SK-N-DZ (cell line): Measurements from ENCODE around the gene PRR15.

Experiments
- DNase-seq: peaks from one replicate; pipeline ENCODE4 v3.0.0-alpha.2; 2015; ENCODE audit warnings: low spot score

PRR15 gene

DNA sequence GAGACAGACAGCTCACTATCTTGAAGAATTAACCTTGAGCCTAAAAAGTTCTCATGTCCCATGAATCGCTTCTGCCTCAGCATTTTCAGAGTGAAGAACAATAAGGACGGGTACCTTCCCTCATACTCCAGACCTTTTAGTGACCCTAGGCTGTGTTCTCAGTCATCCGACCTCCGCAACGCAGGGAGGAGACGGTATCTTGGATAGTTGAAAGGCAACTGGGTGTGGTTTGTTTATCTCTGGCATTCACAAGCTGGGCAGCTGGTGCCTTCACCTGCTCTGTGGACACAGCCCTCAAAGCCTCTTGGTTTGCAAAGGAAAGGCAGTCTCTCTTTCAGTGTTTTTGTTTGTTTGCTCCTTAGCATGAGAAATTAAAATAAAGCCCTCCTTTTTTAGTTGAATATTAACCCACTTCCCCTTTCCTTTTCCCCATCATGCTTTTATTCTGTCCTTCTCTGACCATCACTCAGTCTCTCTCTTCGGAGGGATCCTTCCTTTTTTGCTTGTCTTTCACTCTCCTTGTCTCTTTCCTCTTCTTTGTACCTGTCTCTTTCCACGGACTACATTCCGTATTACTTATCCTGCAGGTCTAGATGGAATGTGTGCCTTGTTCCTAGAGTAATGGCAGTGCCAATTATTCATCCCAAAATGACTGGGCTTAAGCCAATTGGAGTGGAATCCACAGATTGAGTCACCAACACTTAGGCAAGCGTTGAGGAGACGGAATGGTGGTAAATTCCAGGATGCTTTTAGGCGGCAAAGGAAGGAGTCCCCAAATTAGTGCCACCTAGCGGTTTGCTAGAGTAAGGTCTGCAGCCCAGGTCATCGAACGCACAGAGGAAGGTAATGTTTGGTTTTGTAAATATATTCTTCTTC is 45.8 kb downstream of the PRR15 start:
- no peak for DNase-seq

DNA sequence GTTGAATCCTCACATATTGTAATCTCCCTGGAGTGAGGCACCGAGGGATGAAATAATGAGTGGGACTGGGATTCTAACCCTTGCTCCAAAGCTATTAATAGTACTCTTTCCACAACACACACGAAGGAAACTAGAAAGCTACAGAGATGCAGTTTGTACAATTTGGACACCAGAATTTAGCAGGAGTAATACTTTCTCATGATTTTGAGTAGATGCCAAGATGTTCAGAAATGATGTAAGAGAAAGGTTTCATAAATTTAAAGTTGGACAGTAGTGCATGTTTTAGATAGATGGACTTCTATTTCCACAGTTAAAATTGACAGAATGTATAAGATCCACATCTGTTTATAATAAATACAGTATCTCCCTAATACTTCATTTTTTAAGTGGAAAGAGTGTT is 46.5 kb downstream of the PRR15 start:
- DNase-seq: no peak

DNA sequence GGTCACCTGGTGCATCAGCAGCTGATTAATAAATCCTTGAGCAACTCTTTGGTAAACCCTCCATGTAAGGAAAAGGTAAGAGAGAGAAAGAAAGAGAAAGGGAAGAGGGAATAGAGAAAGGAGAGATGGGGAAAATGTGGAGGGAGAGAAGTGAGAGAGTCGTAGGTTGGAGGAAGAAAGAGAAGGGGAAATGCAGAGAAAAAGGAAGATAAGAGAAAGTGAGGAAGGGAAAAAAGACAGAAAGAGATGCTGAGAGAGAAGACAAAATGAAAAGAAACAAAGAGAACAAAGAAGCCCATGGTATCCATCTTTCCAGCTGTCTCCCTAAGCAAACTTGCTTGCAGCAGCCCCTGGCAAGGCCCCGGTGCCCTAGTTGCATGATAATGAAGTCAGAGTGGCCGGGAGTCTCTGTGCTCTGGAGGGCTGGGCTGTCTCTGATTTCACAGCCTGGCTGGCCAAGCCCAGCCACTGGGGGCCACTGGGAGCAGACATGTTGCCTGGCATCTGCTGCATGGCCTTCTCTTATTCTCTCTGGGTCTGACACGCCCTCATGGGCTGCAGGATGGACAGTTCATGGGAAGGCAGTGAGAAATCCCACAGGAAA is 48.4 kb downstream of the PRR15 start:
- DNase-seq: no peak

DNA sequence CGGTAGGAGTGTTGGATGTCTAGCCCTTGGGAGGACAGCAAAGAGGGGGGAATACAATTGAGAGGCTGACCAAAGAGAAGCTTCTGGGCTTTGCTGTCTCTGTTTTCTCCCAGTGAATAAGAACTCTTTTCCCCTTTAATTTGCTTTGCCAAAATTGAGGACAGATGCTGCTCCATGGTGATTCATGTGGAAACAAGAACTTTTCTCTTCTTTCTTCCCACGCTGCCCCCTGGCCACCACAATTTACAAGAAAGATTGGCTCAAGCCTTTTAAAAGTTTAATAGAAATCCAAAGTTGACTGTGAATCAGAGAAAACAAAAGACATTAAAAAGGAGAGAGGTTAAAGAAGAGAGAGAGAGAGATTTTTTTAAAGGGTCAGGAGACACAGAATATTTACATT is 49.0 kb downstream of the PRR15 start:
- DNase-seq: no peak

DNA sequence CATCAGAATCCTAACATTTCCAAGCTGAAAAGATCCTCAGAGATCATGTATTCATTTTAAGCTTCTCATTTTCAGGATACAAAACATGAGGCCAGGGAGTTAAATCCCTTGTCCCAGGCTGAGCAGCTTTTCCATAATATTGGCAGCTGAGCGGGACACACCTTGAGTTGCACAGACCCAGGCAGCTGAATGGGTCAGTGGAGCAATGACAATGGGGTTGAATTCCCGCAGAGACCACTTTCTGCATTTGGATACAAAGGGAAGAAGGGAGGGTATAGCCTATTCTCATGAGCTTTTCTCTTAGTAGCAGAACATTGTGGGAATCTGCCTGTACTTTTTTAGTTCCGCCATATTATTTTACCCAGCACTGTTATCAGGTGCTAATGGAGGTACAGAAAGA is 49.5 kb downstream of the PRR15 start:
- DNase-seq: no peak

DNA sequence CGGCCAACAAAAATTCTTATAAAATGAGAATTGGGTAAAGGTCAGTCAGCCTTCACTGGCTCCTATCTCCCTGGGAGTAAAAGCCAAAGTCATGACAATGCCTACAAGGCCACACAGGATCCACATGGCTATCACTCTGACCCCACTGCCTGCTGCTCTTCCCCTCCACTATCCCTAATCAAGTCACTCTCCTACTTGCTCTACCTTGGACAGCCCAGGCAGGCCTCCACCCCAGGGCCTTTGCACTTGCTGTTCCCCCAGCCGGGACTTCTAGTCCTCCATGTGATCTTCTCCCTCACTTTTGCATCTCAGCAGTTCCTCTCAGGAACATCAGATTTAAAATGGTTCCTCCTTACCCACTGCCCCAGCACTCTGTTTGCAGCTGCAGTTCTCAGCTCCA is 50.6 kb downstream of the PRR15 start:
- DNase-seq: no peak
